WTC11 (cell line): Measurements from ENCODE around the gene SDK2. TPM values are rescaled to one million over a fixed set of nuclear protein-coding genes. Genes with fewer than 3 reads are reported as not detected.

Source experiments
- ATAC-seq: fragments of 200-7000 bp; cut with Tn5 transposase; 2 replicates; pipeline ENCODE4 v1.10.0; 2021; ENCODE audit warnings: mild to moderate bottlenecking, moderate library complexity
- CTCF ChIA-PET: fragments of 300-600 bp; sonication (Branson Sonifier 250); formaldehyde crosslinking; loops from one replicate; lab custom pipeline; 2021; ENCODE audit warnings: antibody characterized with exemption; lab: Charles Lee
- POLR2A ChIA-PET: fragments of 350-600 bp; sonication (Branson Sonifier 250); formaldehyde crosslinking; loops from one replicate; lab custom pipeline; 2021; ENCODE audit warnings: antibody characterized with exemption; lab: Charles Lee
- DNase-seq: peaks from one replicate; pipeline ENCODE4 v3.0.0; 2021; ENCODE audit warnings: low spot score
- H3K27ac Mint-ChIP-seq: 2 replicates; pipeline ENCODE4 v1.8.0; 2021; ENCODE audit warnings: mixed read lengths
- H3K27me3 Mint-ChIP-seq: 2 replicates; pipeline ENCODE4 v1.8.0; 2021; ENCODE audit warnings: low read depth, mild to moderate bottlenecking, moderate library complexity, mixed read lengths
- H3K36me3 Mint-ChIP-seq: 2 replicates; pipeline ENCODE4 v1.8.0; 2021; ENCODE audit warnings: mixed read lengths
- H3K4me1 Mint-ChIP-seq: 2 replicates; pipeline ENCODE4 v1.8.0; 2022; ENCODE audit warnings: mixed read lengths
- H3K4me3 Mint-ChIP-seq: 2 replicates; pipeline ENCODE4 v1.8.0; 2021; ENCODE audit warnings: mild to moderate bottlenecking, moderate library complexity, mixed read lengths
- H3K9me3 Mint-ChIP-seq: 2 replicates; pipeline ENCODE4 v1.8.0; 2021; ENCODE audit warnings: mixed read lengths
- AR ChIP-seq: fragments of 250-450 bp; sonication (Bioruptor Pico); IDR thresholded peaks from 2 replicates; pipeline ENCODE4 v1.9.0; 2021; ENCODE audit warnings: mild to moderate bottlenecking
- ATF3 ChIP-seq: sonication (generic); formaldehyde crosslinking; conservative IDR thresholded peaks from 2 replicates; pipeline ENCODE4 v1.8.1; 2022; ENCODE audit warnings: mild to moderate bottlenecking, missing genetic modification reagents
- CBFB ChIP-seq: sonication (generic); formaldehyde crosslinking; IDR thresholded peaks from 2 replicates; pipeline ENCODE4 v1.8.1; 2022; ENCODE audit warnings: mild to moderate bottlenecking, low read depth, missing genetic modification reagents
- CDX4 ChIP-seq: fragments of 250-450 bp; sonication (Bioruptor Pico); IDR thresholded peaks from 2 replicates; pipeline ENCODE4 v1.9.0; 2021; ENCODE audit warnings: moderate library complexity, mild to moderate bottlenecking, inconsistent platforms, borderline replicate concordance
- CREM ChIP-seq: sonication (generic); formaldehyde crosslinking; IDR thresholded peaks from 2 replicates; pipeline ENCODE4 v1.8.1; 2022; ENCODE audit warnings: mild to moderate bottlenecking, missing genetic modification reagents, moderate library complexity
- CTCF ChIP-seq: fragments of 200-600 bp; IDR thresholded peaks from 2 replicates; pipeline ENCODE4 v1.8.0; 2022; ENCODE audit warnings: antibody characterized with exemption
- ERG ChIP-seq: fragments of 250-450 bp; sonication (Bioruptor Pico); IDR thresholded peaks from 2 replicates; pipeline ENCODE4 v1.8.0; 2021; ENCODE audit warnings: mild to moderate bottlenecking
- ESRRA ChIP-seq: sonication (generic); formaldehyde crosslinking; IDR thresholded peaks from 2 replicates; pipeline ENCODE4 v1.8.1; 2022; ENCODE audit warnings: mild to moderate bottlenecking, missing genetic modification reagents, borderline replicate concordance
- ETV6 ChIP-seq: sonication (generic); formaldehyde crosslinking; IDR thresholded peaks from 2 replicates; pipeline ENCODE4 v1.8.1; 2022; ENCODE audit warnings: mild to moderate bottlenecking, missing genetic modification reagents
- GRHL2 ChIP-seq: fragments of 250-450 bp; sonication (Bioruptor Pico); IDR thresholded peaks from 2 replicates; pipeline ENCODE4 v1.8.0; 2022; ENCODE audit warnings: mild to moderate bottlenecking, moderate library complexity; ENCODE audit not compliant: insufficient replicate concordance, severe bottlenecking
- IRF1 ChIP-seq: sonication (generic); formaldehyde crosslinking; IDR thresholded peaks from 2 replicates; pipeline ENCODE4 v1.8.0; 2023; ENCODE audit warnings: missing genetic modification reagents
- MAX ChIP-seq: sonication (generic); formaldehyde crosslinking; IDR thresholded peaks from 2 replicates; pipeline ENCODE4 v1.8.0; 2022; ENCODE audit warnings: mild to moderate bottlenecking, missing genetic modification reagents
- OVOL2 ChIP-seq: fragments of 250-450 bp; sonication (Bioruptor Pico); IDR thresholded peaks from 2 replicates; pipeline ENCODE4 v1.9.0; 2021; ENCODE audit warnings: mild to moderate bottlenecking, borderline replicate concordance
- RORB ChIP-seq: fragments of 250-450 bp; sonication (Bioruptor Pico); IDR thresholded peaks from 2 replicates; pipeline ENCODE4 v1.9.0; 2021; ENCODE audit warnings: mild to moderate bottlenecking
- SOX15 ChIP-seq: fragments of 250-450 bp; sonication (Bioruptor Pico); IDR thresholded peaks from 2 replicates; pipeline ENCODE4 v1.9.0; 2021; ENCODE audit warnings: mild to moderate bottlenecking
- TCF7 ChIP-seq: sonication (generic); formaldehyde crosslinking; IDR thresholded peaks from 2 replicates; pipeline ENCODE4 v1.8.0; 2022; ENCODE audit warnings: mild to moderate bottlenecking, low read depth, missing genetic modification reagents, moderate library complexity
- TEAD4 ChIP-seq: sonication (generic); formaldehyde crosslinking; IDR thresholded peaks from 2 replicates; pipeline ENCODE4 v1.8.0; 2022; ENCODE audit warnings: mild to moderate bottlenecking, missing genetic modification reagents
- ZNF138 ChIP-seq: sonication (generic); formaldehyde crosslinking; conservative IDR thresholded peaks from 2 replicates; pipeline ENCODE4 v1.8.1; 2022; ENCODE audit warnings: mild to moderate bottlenecking, moderate library complexity, missing genetic modification reagents
- ZNF232 ChIP-seq: sonication (generic); formaldehyde crosslinking; IDR thresholded peaks from 2 replicates; pipeline ENCODE4 v1.8.0; 2022; ENCODE audit warnings: mild to moderate bottlenecking, missing genetic modification reagents
- ZNF317 ChIP-seq: sonication (generic); formaldehyde crosslinking; IDR thresholded peaks from 2 replicates; pipeline ENCODE4 v1.8.1; 2023; ENCODE audit warnings: low read depth, mild to moderate bottlenecking, moderate library complexity, missing genetic modification reagents, borderline replicate concordance
- ZNF423 ChIP-seq: fragments of 250-450 bp; sonication (Bioruptor Pico); IDR thresholded peaks from 2 replicates; pipeline ENCODE4 v2.1.2; 2022; ENCODE audit warnings: mild to moderate bottlenecking, moderate library complexity
- total RNA-seq: library from RNA; stranded (reverse); gene quantifications from 3 replicates; pipeline ENCODE4 v1.2.3, GENCODE V29; 2021

Gene SDK2
- total RNA-seq, 1 experiment from 2014 or later = 14.8 TPM

- Mint-ChIP-seq H3K36me3 (peaks cover 23% of the 10 kb centered on the region), H3K27ac (no peak overlapping the region), H3K9me3 (peaks cover 9% of the 10 kb centered on the region), H3K4me3 (no peak overlapping the region), H3K27me3 (no peaks in the 10 kb centered on the region), H3K4me1 (0 out of 2 replicates have a peak, but pooled peaks cover 4% of the 10 kb centered on the region)
- no peak for DNase-seq
- CTCF ChIA-PET = no interaction called here
- no peak for TF ChIP-seq CTCF
- TF ChIP-seq ZNF317 (CRISPR knock-in tag) = no peak
- TF ChIP-seq SOX15 (CRISPR knock-in tag) = no peak
- no peak for TF ChIP-seq ZNF232 (CRISPR knock-in tag)
- TF ChIP-seq RORB (CRISPR knock-in tag) = no peak
- no peak for TF ChIP-seq ETV6 (CRISPR knock-in tag)
- no peak for ATAC-seq
- POLR2A ChIA-PET = no interaction called here
These were observed 231.3 kb downstream of the SDK2 start for GRCh38 chr17:73412914-73413313.

- Mint-ChIP-seq H3K27ac (peak overlapping the region; percentile 26; the same call in 1 of the 2 replicates), H3K27me3 (no peaks in the 10 kb centered on the region), H3K9me3 (peaks cover 9% of the 10 kb centered on the region), H3K4me3 (no peak overlapping the region), H3K36me3 (peaks cover 23% of the 10 kb centered on the region), H3K4me1 (0 out of 2 replicates have a peak, but pooled peaks cover 4% of the 10 kb centered on the region)
- ChIA-PET CTCF (interaction anchor here (1.7 kb wide), 2 partner anchors 41 to 155 kb away, joined by 6 to 8 read pairs; no protein-coding TSS in a partner anchor), POLR2A (no interaction called here)
- DNase-seq (no peak), ATAC-seq (no peak)
- TF ChIP-seq TCF7 (CRISPR knock-in tag) = no peak
- no peak for TF ChIP-seq ESRRA
- no peak for TF ChIP-seq ZNF423 (CRISPR knock-in tag)
- no peak for TF ChIP-seq TEAD4 (CRISPR knock-in tag)
- no peak for TF ChIP-seq MAX (CRISPR knock-in tag)
- TF ChIP-seq RORB (CRISPR knock-in tag) = no peak
- TF ChIP-seq CREM (CRISPR knock-in tag) = no peak
- no peak for TF ChIP-seq ATF3 (CRISPR knock-in tag)
- no peak for TF ChIP-seq CBFB (CRISPR knock-in tag)
- TF ChIP-seq ZNF138 = no peak
- TF ChIP-seq ERG (CRISPR knock-in tag) = no peak
- no peak for TF ChIP-seq CDX4 (CRISPR knock-in tag)
- no peak for TF ChIP-seq OVOL2 (CRISPR knock-in tag)
- TF ChIP-seq AR (CRISPR knock-in tag) = no peak
- no peak for TF ChIP-seq IRF1 (CRISPR knock-in tag)
- no peak for TF ChIP-seq GRHL2 (CRISPR knock-in tag)
These were observed 232.9 kb downstream of the SDK2 start for GRCh38 chr17:73411313-73411747.
